ENCODE data around the gene AFAP1L1. TPM values are rescaled to one million over a fixed set of nuclear protein-coding genes. Genes with fewer than 3 reads are reported as not detected.
A peak's percentile ranks its signal among the peaks of the same experiment; 100 is the strongest.

The AFAP1L1 gene
- total and polyA plus RNA-seq, 9 of the 15 experiments (the other 6 are each of a cell fraction or from before 2014, with no cell fraction given), result 0.01 to 0.12 (median 0.03) TPM; not detected in 4

DNA sequence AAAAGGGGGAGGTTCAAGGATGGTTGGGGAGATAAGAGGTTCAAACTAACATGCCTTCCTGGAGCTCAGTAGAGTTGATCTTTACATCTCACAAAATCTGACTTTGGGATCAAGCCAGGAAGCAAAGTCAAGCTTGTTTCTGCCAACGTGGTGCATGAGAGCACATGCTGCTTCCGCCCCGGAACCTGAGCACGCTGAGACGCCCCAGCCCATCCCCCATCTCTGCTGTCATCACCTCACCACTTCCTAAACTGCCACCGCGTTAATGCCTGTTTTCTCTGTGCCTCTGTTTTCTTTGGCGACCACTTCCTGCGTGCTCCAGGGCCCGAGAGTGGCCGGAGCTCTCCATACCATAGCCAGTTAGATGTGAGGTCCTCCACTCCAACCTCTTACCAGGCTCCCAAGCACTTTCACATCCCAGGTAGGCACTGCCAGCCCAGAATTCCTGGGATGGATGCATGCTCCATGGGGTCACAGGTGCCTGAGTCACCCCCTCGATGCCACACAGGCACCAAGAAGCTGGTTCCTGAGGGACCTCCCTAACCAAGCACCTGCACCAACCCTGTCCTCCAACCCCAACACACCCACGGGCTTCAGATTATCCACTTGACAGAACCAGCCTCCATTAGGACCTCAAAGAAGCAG, 31.2 kb upstream of the AFAP1L1 start (continued):
- no peak for TF ChIP-seq RFX7 (CRISPR knock-in tag; IDR thresholded peaks at IDR 0.05)
- TF ChIP-seq SMARCA5 (IDR thresholded peaks at IDR 0.05), result no peak
- 0 out of 2 replicates have a peak, but pooled peaks have one; percentile 22 for TF ChIP-seq SMAD4 (CRISPR knock-in tag; conservative IDR thresholded peaks at IDR 0.05)
- no peak for TF ChIP-seq NCOA1 (IDR thresholded peaks at IDR 0.05; ENCODE audit: low read depth)
- no peak for TF ChIP-seq ZFP36 (IDR thresholded peaks at IDR 0.05; ENCODE audit: low read depth, low read length, partially characterized antibody)
- no peak for TF ChIP-seq KAT8 (IDR thresholded peaks at IDR 0.05; ENCODE audit: low read depth)
- TF ChIP-seq U2AF1 (optimal IDR thresholded peaks at IDR 0.05; ENCODE audit: low read depth, low read length), result no peak
- no peak for TF ChIP-seq BRF1 (IDR thresholded peaks at IDR 0.05; ENCODE audit: borderline replicate concordance, extremely low read depth, insufficient read length)
- no peak for TF ChIP-seq ZNF583 (CRISPR knock-in tag; IDR thresholded peaks at IDR 0.05)
- no peak for TF ChIP-seq ZNF695 (CRISPR knock-in tag; IDR thresholded peaks at IDR 0.05)
- no peak for TF ChIP-seq POLR3A (IDR thresholded peaks at IDR 0.05; ENCODE audit: borderline replicate concordance, extremely low read depth, insufficient read depth, insufficient read length)
- TF ChIP-seq KAT2B (IDR thresholded peaks at IDR 0.05; ENCODE audit: low read depth, low read length), result no peak
- TF ChIP-seq NFYB (IDR thresholded peaks at IDR 0.05; ENCODE audit: extremely low read depth, insufficient read length), result no peak
- TF ChIP-seq, protein P1, sequence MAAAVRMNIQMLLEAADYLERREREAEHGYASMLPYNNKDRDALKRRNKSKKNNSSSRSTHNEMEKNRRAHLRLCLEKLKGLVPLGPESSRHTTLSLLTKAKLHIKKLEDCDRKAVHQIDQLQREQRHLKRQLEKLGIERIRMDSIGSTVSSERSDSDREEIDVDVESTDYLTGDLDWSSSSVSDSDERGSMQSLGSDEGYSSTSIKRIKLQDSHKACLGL (CRISPR knock-in tag; IDR thresholded peaks at IDR 0.05; ENCODE audit: borderline replicate concordance, poor library complexity, severe bottlenecking), result no peak
- no peak for TF ChIP-seq CHD1 (IDR thresholded peaks at IDR 0.05; ENCODE audit: low read length)
- no peak for TF ChIP-seq ZZZ3 (IDR thresholded peaks at IDR 0.05)
- 0 out of 2 replicates have a peak, but pooled peaks have one; percentile 26 for TF ChIP-seq E2F3 (CRISPR knock-in tag; IDR thresholded peaks at IDR 0.05)
- no peak for TF ChIP-seq KLF16 (IDR thresholded peaks at IDR 0.05)
- TF ChIP-seq ERF (CRISPR knock-in tag; IDR thresholded peaks at IDR 0.05), result no peak
- no peak for TF ChIP-seq GTF2E2 (tag; IDR thresholded peaks at IDR 0.05)
- TF ChIP-seq, protein P2, sequence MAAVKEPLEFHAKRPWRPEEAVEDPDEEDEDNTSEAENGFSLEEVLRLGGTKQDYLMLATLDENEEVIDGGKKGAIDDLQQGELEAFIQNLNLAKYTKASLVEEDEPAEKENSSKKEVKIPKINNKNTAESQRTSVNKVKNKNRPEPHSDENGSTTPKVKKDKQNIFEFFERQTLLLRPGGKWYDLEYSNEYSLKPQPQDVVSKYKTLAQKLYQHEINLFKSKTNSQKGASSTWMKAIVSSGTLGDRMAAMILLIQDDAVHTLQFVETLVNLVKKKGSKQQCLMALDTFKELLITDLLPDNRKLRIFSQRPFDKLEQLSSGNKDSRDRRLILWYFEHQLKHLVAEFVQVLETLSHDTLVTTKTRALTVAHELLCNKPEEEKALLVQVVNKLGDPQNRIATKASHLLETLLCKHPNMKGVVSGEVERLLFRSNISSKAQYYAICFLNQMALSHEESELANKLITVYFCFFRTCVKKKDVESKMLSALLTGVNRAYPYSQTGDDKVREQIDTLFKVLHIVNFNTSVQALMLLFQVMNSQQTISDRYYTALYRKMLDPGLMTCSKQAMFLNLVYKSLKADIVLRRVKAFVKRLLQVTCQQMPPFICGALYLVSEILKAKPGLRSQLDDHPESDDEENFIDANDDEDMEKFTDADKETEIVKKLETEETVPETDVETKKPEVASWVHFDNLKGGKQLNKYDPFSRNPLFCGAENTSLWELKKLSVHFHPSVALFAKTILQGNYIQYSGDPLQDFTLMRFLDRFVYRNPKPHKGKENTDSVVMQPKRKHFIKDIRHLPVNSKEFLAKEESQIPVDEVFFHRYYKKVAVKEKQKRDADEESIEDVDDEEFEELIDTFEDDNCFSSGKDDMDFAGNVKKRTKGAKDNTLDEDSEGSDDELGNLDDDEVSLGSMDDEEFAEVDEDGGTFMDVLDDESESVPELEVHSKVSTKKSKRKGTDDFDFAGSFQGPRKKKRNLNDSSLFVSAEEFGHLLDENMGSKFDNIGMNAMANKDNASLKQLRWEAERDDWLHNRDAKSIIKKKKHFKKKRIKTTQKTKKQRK (IDR thresholded peaks at IDR 0.05; ENCODE audit: borderline replicate concordance, low read depth, low read length), result no peak
- TF ChIP-seq, protein P3, sequence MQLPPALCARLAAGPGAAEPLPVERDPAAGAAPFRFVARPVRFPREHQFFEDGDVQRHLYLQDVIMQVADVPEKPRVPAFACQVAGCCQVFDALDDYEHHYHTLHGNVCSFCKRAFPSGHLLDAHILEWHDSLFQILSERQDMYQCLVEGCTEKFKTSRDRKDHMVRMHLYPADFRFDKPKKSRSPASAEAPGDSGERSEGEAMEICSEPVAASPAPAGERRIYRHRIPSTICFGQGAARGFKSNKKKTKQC (CRISPR knock-in tag; IDR thresholded peaks at IDR 0.05), result no peak
- TF ChIP-seq C11orf30 (IDR thresholded peaks at IDR 0.05; ENCODE audit: low read depth), result no peak
- TF ChIP-seq, protein P4, sequence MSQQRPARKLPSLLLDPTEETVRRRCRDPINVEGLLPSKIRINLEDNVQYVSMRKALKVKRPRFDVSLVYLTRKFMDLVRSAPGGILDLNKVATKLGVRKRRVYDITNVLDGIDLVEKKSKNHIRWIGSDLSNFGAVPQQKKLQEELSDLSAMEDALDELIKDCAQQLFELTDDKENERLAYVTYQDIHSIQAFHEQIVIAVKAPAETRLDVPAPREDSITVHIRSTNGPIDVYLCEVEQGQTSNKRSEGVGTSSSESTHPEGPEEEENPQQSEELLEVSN (IDR thresholded peaks at IDR 0.05; ENCODE audit: borderline replicate concordance in 1 of 2, extremely low read depth in 1 of 2, insufficient read depth in 1 of 2, insufficient read length in 1 of 2, low read depth in 1 of 2, low read length in 1 of 2, poor library complexity in 1 of 2, severe bottlenecking in 1 of 2), result peak in 1 of 2 experiments; percentile 35

Measured in K562 (cell line).